Loucy (cell line): ENCODE data around the gene FAM131C.
"Not testable (repeated sequence)": the region's sequence is repeated elsewhere in the genome, so short reads cannot be mapped to it uniquely, and the experiment has no call there.

Source experiments
- H2AFZ ChIP-seq: fragments of 200-600 bp; sonication (generic); 2 replicates; pipeline ENCODE4 v1.6.0; 2016; ENCODE audit warnings: antibody characterized with exemption, mild to moderate bottlenecking, low read length, moderate library complexity
- H3F3A ChIP-seq: fragments of 200-600 bp; 2 replicates; pipeline ENCODE4 v1.6.0; 2016; ENCODE audit warnings: antibody characterized with exemption, low read depth, mild to moderate bottlenecking
- H3K27me3 ChIP-seq: fragments of 200-600 bp; sonication (generic); 2 replicates; pipeline ENCODE4 v1.6.1; 2014; ENCODE audit warnings: low read length, mild to moderate bottlenecking; ENCODE audit not compliant: insufficient read depth, poor library complexity, severe bottlenecking
- H3K36me3 ChIP-seq: fragments of 200-600 bp; sonication (generic); 2 replicates; pipeline ENCODE4 v1.6.1; 2016; ENCODE audit warnings: low read length; ENCODE audit not compliant: insufficient read depth
- H3K4me1 ChIP-seq: fragments of 200-600 bp; sonication (generic); 2 replicates; pipeline ENCODE4 v1.5.1; 2014; ENCODE audit warnings: low read length, mild to moderate bottlenecking; ENCODE audit not compliant: insufficient read depth, poor library complexity, severe bottlenecking
- H3K4me2 ChIP-seq: fragments of 200-600 bp; sonication (generic); 2 replicates; pipeline ENCODE4 v1.6.0; 2014; ENCODE audit warnings: antibody characterized with exemption, low read length, low read depth, mild to moderate bottlenecking; ENCODE audit not compliant: poor library complexity, severe bottlenecking
- H3K4me3 ChIP-seq: fragments of 200-600 bp; sonication (generic); 2 replicates; pipeline ENCODE4 v1.5.1; 2014; ENCODE audit warnings: low read length, mild to moderate bottlenecking, mixed read lengths; ENCODE audit not compliant: poor library complexity, severe bottlenecking
- H3K79me2 ChIP-seq: fragments of 200-600 bp; sonication (generic); 2 replicates; pipeline ENCODE4 v1.6.1; 2014; ENCODE audit warnings: low read length; ENCODE audit not compliant: insufficient read depth
- H3K9ac ChIP-seq: fragments of 200-600 bp; sonication (generic); 2 replicates; pipeline ENCODE4 v1.6.0; 2014; ENCODE audit warnings: mild to moderate bottlenecking, low read depth, low read length, moderate library complexity; ENCODE audit not compliant: poor library complexity, severe bottlenecking
- H3K9me2 ChIP-seq: fragments of 200-600 bp; sonication (generic); replicated peaks from 2 replicates; pipeline ENCODE4 v1.6.1; 2016; ENCODE audit warnings: low read depth, low read length, mixed read lengths
- H3K9me3 ChIP-seq: fragments of 200-600 bp; sonication (generic); 2 replicates; pipeline ENCODE4 v1.6.1; 2014; ENCODE audit warnings: mild to moderate bottlenecking, antibody characterized with exemption, low read length, low read depth; ENCODE audit not compliant: insufficient read depth
- H4K20me1 ChIP-seq: fragments of 200-600 bp; sonication (generic); 2 replicates; pipeline ENCODE4 v1.6.0; 2014; ENCODE audit warnings: antibody characterized with exemption, low read length, mild to moderate bottlenecking; ENCODE audit not compliant: insufficient read depth, poor library complexity, severe bottlenecking
- EZH2phosphoT487 ChIP-seq: fragments of 200-600 bp; IDR thresholded peaks from 2 replicates; pipeline ENCODE4 v1.6.1; 2018; ENCODE audit warnings: antibody characterized with exemption, mild to moderate bottlenecking, moderate library complexity, borderline replicate concordance
- TF ChIP-seq, protein P1 (sequence below): fragments of 200-600 bp; sonication (generic); conservative IDR thresholded peaks from 2 replicates; pipeline ENCODE4 v1.5.1; 2014; ENCODE audit warnings: mild to moderate bottlenecking, antibody characterized with exemption, low read length

The FAM131C gene

DNA sequence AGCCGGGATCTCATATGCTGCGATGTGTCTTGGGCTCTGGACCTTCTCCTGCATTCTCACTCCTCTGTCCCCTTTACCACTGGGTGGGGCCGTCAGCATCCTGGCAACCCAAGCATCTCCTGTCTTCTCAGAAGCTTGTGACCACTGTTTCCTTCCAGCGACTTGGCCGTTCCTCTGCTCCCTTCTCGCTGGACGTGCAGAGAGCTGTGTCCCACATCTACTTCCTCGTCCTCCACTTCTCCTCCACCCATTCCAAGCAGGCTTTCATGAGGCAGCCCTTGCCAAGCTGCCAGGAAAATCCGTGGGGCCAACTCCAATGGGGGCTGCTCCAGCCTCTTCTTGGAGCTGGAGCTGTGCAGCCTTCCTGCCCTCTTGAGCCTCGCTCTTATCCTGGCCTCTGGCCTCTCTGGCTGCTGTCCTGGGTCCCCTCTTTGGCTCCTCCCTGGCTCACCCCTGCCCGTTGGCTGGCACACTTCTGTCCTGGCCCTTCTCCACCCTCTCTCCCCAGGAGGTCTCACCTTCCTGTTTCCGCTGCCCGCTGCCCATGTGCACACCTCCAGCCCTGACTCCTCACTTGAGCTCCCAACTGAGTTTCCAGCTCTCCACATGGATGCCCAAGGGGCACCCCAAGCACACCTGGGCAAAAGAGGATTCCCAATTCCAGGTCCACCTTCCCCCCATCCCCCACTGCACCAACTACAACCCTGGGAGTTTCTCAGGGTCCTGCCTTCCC, 8.7 kb downstream of the FAM131C start:
- Histone ChIP-seq H3K4me2 (no peak overlapping the region), H3K36me3 (no peaks in the 10 kb centered on the region), H3K9me2 (no peaks in the 10 kb centered on the region), H4K20me1 (no peaks in the 10 kb centered on the region), H3K4me3 (no peak overlapping the region), H3K79me2 (no peaks in the 10 kb centered on the region), H2AFZ (no peak overlapping the region), H3K4me1 (no peaks in the 10 kb centered on the region), H3K27me3 (no peaks in the 10 kb centered on the region), H3F3A (no peaks in the 10 kb centered on the region), H3K9ac (no peak overlapping the region), H3K9me3 (no peaks in the 10 kb centered on the region)
- TF ChIP-seq EZH2phosphoT487: no peak
- TF ChIP-seq, protein P1, sequence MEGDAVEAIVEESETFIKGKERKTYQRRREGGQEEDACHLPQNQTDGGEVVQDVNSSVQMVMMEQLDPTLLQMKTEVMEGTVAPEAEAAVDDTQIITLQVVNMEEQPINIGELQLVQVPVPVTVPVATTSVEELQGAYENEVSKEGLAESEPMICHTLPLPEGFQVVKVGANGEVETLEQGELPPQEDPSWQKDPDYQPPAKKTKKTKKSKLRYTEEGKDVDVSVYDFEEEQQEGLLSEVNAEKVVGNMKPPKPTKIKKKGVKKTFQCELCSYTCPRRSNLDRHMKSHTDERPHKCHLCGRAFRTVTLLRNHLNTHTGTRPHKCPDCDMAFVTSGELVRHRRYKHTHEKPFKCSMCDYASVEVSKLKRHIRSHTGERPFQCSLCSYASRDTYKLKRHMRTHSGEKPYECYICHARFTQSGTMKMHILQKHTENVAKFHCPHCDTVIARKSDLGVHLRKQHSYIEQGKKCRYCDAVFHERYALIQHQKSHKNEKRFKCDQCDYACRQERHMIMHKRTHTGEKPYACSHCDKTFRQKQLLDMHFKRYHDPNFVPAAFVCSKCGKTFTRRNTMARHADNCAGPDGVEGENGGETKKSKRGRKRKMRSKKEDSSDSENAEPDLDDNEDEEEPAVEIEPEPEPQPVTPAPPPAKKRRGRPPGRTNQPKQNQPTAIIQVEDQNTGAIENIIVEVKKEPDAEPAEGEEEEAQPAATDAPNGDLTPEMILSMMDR: no peak

DNA sequence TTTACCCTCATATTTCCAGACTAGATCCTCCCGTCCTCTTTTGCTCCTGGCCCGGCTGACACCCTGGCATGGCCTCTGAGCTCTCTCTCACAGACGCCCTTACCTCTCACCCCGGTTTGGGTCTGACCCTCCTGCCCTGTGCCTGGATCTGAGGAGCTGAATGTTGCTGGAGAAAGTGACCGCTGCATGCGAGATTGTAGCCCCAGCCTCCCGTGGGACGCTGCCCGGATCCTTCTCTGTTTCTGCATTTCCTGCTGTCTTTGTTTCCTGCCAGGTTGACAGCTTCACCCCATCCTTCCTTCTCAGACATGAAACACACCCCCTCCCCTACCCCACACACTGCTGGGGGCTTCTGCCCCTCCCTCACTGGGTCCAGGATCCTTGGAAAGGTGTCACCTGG, 9.5 kb downstream of the FAM131C start:
- Histone ChIP-seq H3K9ac (no peak overlapping the region), H3K4me3 (no peak overlapping the region), H3K4me1 (no peaks in the 10 kb centered on the region), H3K4me2 (no peak overlapping the region), H3K36me3 (no peaks in the 10 kb centered on the region), H3K79me2 (no peaks in the 10 kb centered on the region), H3F3A (no peaks in the 10 kb centered on the region), H3K9me3 (no peaks in the 10 kb centered on the region), H4K20me1 (no peaks in the 10 kb centered on the region), H2AFZ (no peak overlapping the region), H3K9me2 (no peaks in the 10 kb centered on the region), H3K27me3 (no peaks in the 10 kb centered on the region)
- TF ChIP-seq, protein P1: no peak
- TF ChIP-seq EZH2phosphoT487: no peak

DNA sequence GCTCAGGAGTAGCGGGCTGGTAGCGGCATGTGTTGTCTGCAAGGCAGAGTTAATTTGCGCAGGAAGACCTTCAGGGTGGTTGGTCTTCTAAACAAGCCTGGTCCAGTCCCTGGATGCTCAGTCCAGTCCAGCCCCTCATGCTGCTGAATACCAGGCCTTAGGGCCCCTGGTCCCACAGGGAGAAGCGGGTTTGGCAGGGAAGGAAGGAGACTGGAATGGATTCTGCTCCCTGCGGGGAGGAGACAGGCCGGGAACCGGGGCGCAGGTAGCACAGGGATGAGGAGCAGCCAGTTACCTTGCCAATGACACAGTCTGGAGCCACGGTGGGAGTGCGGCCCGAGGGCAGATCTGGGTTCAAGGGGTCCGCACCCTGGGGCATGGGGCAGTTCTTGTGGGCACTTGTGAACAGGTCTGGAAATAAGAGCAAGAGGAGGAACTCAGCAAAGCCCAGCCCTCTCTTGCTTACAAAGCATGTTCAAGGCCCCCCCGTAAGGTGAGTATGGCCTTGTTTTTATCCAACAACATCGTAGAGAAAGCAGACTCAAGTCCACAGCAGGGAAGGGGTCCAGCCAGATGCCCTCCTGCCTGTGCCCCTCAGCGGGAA, 10.1 kb downstream of the FAM131C start:
- Histone ChIP-seq H3K9me2 (no peaks in the 10 kb centered on the region), H3K79me2 (no peaks in the 10 kb centered on the region), H3K27me3 (no peaks in the 10 kb centered on the region), H3K4me3 (no peak overlapping the region), H3K4me2 (no peak overlapping the region), H2AFZ (no peak overlapping the region), H3K9me3 (no peaks in the 10 kb centered on the region), H4K20me1 (no peaks in the 10 kb centered on the region), H3F3A (no peaks in the 10 kb centered on the region), H3K4me1 (no peaks in the 10 kb centered on the region), H3K9ac (no peak overlapping the region), H3K36me3 (no peaks in the 10 kb centered on the region)
- TF ChIP-seq, protein P1: no peak
- TF ChIP-seq EZH2phosphoT487: no peak

DNA sequence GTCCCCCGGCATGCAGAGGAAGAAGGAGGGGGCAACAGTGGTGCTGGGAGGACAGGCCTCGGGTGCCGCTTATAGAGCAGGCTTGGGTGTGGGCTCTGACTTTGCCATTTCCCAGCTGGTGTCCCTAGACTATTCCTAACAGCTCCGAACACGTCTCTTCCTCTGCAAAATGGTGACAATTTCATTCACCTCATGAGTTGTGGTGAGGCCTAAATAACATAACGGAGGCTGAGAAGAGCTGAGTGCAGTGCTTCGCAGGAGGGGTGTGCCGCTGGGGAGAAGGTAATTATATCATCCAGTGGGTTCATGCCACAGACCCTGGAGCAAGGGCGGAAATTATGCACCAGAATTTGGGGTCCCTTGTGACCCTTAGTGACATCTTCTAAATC, 10.8 kb downstream of the FAM131C start:
- not testable (repeated sequence) for H2AFZ ChIP-seq, H3K4me2 ChIP-seq, H3K4me3 ChIP-seq, H3K27me3 ChIP-seq, H3K4me1 ChIP-seq, H3K9ac ChIP-seq, H3K9me3 ChIP-seq, H3K36me3 ChIP-seq, H4K20me1 ChIP-seq, H3K9me2 ChIP-seq, H3K79me2 ChIP-seq, H3F3A ChIP-seq

DNA sequence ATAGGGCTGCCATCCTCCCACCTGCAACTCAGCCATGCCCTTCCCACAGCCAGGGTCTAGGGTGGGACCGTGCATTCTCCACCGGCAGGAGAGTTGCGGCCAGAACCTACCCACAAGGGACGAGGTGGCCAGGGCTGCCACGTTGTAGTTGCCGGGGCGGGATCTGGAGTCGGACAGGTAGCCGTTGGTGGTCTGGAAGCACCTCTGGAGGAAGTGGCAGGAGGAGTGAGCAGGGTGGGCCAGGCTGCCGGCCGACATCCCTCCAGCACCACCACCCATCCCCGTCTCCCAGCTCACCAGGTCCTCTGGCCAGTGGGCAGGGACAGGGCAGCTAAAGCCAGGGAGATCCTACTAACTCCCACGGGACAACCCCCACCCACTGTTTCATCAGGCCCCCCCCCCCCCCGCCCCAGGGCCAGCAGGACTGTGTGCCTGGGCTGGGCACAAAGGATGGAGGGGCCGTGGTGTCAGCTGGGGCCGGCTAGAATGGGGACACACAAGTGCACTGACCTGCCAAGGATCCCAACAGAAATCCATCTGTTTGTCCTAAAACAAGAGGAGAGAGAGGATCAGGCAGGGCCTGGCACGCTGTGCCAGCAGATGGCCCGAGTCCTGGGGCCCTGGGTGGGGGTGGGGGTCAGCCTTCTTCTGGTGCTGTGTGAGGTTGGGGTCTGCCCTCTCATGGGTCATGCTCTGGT, 11.3 kb downstream of the FAM131C start:
- H3K27me3 ChIP-seq, H3K79me2 ChIP-seq, H3K9ac ChIP-seq, H3K9me2 ChIP-seq, H4K20me1 ChIP-seq, H2AFZ ChIP-seq, H3K4me3 ChIP-seq, H3K36me3 ChIP-seq, H3K4me2 ChIP-seq, H3F3A ChIP-seq, H3K9me3 ChIP-seq, H3K4me1 ChIP-seq: not testable (repeated sequence)
